Natural killer cell treated with Interleukin-12 subunit alpha and Interleukin-12 subunit beta and Interleukin-15 and Interleukin-18, amount 100 ng/mL, for 72 hours (primary cell): Measurements from ENCODE around the gene KRT10. TPM values are rescaled to one million over a fixed set of nuclear protein-coding genes. Genes with fewer than 3 reads are reported as not detected.

Experiments
- ATAC-seq, 2 donors: fragments of 150-1000 bp; cut with Tn5 transposase in 1 of 2; sonication (Bioruptor Pico), chemical (Tn5 transposase) in 1 of 2; 2 replicates each; pipeline ENCODE4 v1.10.0; 2021
- DNase-seq: peaks from one replicate; pipeline ENCODE4 v3.0.0; 2022; ENCODE audit warnings: low spot score
- H3K27ac Mint-ChIP-seq, 2 donors: 1 replicate in 1 of 2; 2 replicates in 1 of 2; pipeline ENCODE4 v1.8.0; 2022; ENCODE audit warnings: mixed read lengths in 2 of 2, mild to moderate bottlenecking in 1 of 2, moderate library complexity in 1 of 2
- H3K27me3 Mint-ChIP-seq, 2 donors: 1 replicate in 1 of 2; 2 replicates in 1 of 2; pipeline ENCODE4 v1.8.0; 2022; ENCODE audit warnings: mixed read lengths in 2 of 2
- H3K36me3 Mint-ChIP-seq: one replicate; pipeline ENCODE4 v1.8.0; 2022; ENCODE audit warnings: mixed read lengths
- H3K4me1 Mint-ChIP-seq, 2 donors: 1 replicate in 1 of 2; 2 replicates in 1 of 2; pipeline ENCODE4 v1.8.0; 2022; ENCODE audit warnings: low read depth in 2 of 2, mixed read lengths in 2 of 2, mild to moderate bottlenecking in 1 of 2
- H3K4me3 Mint-ChIP-seq: one replicate; pipeline ENCODE4 v1.8.0; 2022; ENCODE audit warnings: mixed read lengths
- H3K9me3 Mint-ChIP-seq: 2 replicates; pipeline ENCODE4 v1.8.0; 2022; ENCODE audit warnings: mixed read lengths
- total RNA-seq, 2 donors: library from RNA; stranded (reverse); gene quantifications; one replicate each; pipeline ENCODE4 v1.2.3, GENCODE V29; 2022

The KRT10 gene
- total RNA-seq, 2 donors from 2014 or later = 26.8 to 42.3 TPM

DNA sequence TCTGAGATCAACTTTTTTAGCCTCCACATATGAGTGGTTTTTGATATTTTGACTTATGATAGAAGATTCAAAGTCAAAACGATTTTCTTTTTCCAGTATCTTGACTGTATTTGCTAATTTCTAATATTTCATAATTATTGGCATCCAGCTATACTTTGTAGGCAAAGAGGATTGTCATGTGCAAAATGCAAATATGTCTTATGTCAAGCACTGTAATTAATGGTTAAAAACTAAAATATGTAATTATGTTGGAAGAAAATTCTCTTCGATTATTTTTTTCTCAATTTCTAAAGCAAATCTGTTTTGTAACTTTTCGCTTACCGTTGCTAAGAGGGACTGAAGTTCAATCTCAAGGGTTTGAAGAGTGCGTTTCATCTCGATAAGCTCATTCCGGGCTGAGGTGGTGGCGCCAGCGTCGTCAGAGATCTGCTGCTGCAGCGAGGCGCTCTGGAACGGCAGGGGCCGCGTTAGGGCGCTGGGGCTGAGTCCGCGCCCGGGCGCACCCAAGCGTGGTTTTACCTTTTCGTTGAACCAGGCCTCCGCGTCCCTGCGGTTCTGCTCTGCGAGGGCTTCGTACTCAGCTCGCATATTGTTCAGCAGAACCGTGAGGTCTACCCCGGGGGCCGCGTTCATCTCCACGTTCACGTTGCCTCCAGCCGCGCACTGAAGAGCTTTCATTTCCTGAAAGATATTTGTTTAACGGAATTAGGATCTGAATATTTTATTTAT, 43.1 kb downstream of the KRT10 start:
- DNase-seq = no peak
- no peaks in the 10 kb centered on the region for H3K4me1 Mint-ChIP-seq
- peaks cover 41 to 66% of the 10 kb centered on the region in 2 donors for H3K27me3 Mint-ChIP-seq
- H3K9me3 Mint-ChIP-seq = no peaks in the 10 kb centered on the region
- H3K4me3 Mint-ChIP-seq = no peak overlapping the region
- no peak overlapping the region for H3K27ac Mint-ChIP-seq
- no peaks in the 10 kb centered on the region for H3K36me3 Mint-ChIP-seq
- ATAC-seq = no peak

DNA sequence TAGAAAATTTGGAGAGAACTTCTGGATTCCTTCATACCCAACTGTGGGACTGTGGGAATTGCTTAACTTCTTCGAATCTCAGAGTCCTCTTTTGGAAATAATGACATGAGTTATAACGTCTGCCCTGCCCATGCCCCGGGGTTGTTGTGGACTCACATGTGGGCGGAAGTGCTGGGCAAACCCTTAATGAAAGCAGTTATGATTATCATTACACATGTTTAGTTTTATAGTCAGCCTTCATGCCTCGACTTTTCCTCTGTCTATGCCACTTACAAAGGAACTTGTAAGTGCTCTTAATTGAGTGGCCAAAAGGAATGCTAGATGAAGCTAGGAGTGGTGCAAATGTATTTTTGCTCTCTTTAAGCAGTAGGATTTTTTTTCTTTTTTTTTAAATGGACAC, 44.0 kb downstream of the KRT10 start:
- Mint-ChIP-seq H3K27me3 (peaks cover 41 to 65% of the 10 kb centered on the region in 2 donors), H3K4me1 (no peaks in the 10 kb centered on the region), H3K4me3 (no peak overlapping the region), H3K27ac (no peak overlapping the region), H3K9me3 (no peaks in the 10 kb centered on the region), H3K36me3 (no peaks in the 10 kb centered on the region)
- DNase-seq = no peak
- ATAC-seq = no peak

DNA sequence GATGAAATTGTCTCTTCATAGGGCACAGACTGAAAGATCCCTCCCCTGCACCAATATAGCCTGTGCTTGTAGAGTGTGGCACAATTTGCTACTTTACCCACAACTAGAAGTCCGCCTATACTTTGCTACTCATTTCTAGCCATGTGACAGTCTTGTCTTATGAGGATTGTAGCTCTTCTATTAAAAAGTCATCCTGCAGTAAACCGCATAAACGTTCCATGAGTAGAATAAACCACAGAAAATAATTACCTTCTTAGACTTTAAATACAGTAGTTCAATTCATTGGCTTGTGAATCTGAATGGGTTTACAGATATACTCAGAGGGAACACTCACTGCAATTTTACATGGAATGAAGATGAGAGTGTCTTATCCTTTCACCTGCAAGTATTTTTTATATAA, 44.4 kb downstream of the KRT10 start:
- Mint-ChIP-seq H3K4me3 (no peak overlapping the region), H3K27me3 (peaks cover 37 to 62% of the 10 kb centered on the region in 2 donors), H3K9me3 (no peaks in the 10 kb centered on the region), H3K27ac (no peak overlapping the region), H3K36me3 (no peaks in the 10 kb centered on the region), H3K4me1 (no peaks in the 10 kb centered on the region)
- ATAC-seq (no peak), DNase-seq (no peak)

DNA sequence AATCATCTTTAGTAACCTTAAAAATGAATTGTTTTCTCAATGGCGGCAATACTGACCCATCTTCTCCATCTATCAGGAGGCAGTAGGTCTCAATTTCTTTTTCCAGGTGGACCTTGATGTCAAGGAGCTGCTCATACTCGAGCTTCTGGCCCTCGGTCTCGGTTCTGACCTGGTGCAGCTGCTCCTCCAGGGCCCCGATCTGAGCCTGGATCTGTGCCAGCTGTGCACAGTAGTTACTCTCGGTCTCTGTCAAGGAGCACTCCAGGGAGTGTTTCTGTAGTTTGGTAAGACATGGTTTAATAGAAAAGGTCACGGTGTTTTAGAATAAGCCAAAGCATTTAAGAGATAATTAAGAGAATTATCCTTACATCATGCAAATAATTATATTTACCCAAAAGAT, 45.0 kb downstream of the KRT10 start:
- DNase-seq = no peak
- H3K36me3 Mint-ChIP-seq = no peaks in the 10 kb centered on the region
- ATAC-seq = no peak
- no peaks in the 10 kb centered on the region for H3K9me3 Mint-ChIP-seq
- H3K4me3 Mint-ChIP-seq = no peak overlapping the region
- no peaks in the 10 kb centered on the region for H3K4me1 Mint-ChIP-seq
- peaks cover 42 to 62% of the 10 kb centered on the region in 2 donors for H3K27me3 Mint-ChIP-seq
- no peak overlapping the region for H3K27ac Mint-ChIP-seq

DNA sequence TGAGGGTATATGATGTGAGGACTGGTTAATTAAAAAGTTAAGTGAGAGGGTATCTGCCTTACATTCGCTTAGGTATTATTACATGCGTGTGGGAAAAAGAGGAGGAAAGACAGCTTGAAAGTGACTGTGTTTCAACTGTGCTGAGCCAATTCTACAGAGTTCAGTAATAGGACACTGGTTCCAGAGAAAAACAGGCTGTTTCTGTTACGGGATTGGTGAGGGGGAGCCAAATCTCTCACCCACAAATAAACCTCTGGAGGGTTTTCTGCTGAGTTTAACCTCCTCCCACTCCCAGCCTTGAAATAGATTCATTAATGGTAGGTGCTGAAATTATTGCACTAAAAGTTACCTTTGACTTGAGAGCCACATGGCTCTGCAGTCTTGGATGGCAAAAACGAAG, 46.5 kb downstream of the KRT10 start:
- no peak overlapping the region for H3K27ac Mint-ChIP-seq
- ATAC-seq = no peak
- H3K4me3 Mint-ChIP-seq = no peak overlapping the region
- peaks cover 45 to 75% of the 10 kb centered on the region in 2 donors for H3K27me3 Mint-ChIP-seq
- DNase-seq = no peak
- no peaks in the 10 kb centered on the region for H3K4me1 Mint-ChIP-seq
- no peaks in the 10 kb centered on the region for H3K36me3 Mint-ChIP-seq
- no peaks in the 10 kb centered on the region for H3K9me3 Mint-ChIP-seq

DNA sequence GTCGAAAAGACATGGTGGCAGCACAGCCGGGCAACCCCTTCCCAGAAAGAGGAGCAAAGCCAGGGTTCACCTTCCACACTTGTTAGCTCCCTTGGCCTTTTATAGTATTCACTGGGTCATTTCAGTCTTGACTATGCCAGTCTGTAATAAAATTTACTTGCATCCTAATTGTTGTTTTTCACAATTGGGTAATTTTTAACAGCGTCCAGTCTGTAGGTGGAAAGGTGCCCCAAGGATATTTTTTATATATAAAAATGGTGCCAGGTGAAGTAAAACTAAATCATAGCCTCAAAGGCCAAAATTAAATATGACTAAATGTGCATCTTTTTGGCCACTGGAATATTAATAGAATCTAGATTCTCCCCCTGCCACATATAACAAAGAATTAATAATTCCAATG, 50.3 kb downstream of the KRT10 start, which contains the start of gene KRT26:
KRT26 (minus strand) TSS at position 101 of the 400 bp plus-strand sequence; CDS start at position 13, 88 bp downstream.
- DNase-seq (no peak), ATAC-seq (no peak)
- H3K27me3 Mint-ChIP-seq = peaks cover 37 to 48% of the 10 kb centered on the region in 2 donors
- H3K9me3 Mint-ChIP-seq = no peaks in the 10 kb centered on the region
- no peak within 1 kb of the TSS for H3K27ac Mint-ChIP-seq
- no peaks in the 10 kb centered on the region for H3K4me1 Mint-ChIP-seq
- no peaks in the 10 kb centered on the region for H3K36me3 Mint-ChIP-seq
- H3K4me3 Mint-ChIP-seq = no peak within 1 kb of the TSS

Other genes with a start within 250 kb of the KRT10 start
- gene SMARCE1, start 174.8 kb downstream of the KRT10 start, total RNA-seq = 10 to 100 TPM; 76.2 to 94.6 TPM
- not detected for gene KRT222, start 157.4 kb downstream of the KRT10 start, total RNA-seq
- not detected for gene KRT24, start 118.9 kb downstream of the KRT10 start, total RNA-seq
- gene KRT25, start 67.3 kb downstream of the KRT10 start, total RNA-seq = not detected
- not detected for gene KRT26, start 50.4 kb downstream of the KRT10 start, total RNA-seq
- gene KRT27, start 40.1 kb downstream of the KRT10 start, total RNA-seq = not detected
- not detected for gene KRT28, start 22.7 kb downstream of the KRT10 start, total RNA-seq
- not detected for gene KRT12, start 44.6 kb upstream of the KRT10 start, total RNA-seq
- not detected for gene KRT20, start 62.6 kb upstream of the KRT10 start, total RNA-seq
- gene KRT23, start 115.0 kb upstream of the KRT10 start, total RNA-seq = not detected
- not detected for gene KRT39, start 144.3 kb upstream of the KRT10 start, total RNA-seq
- gene KRT40, start 161.7 kb upstream of the KRT10 start, total RNA-seq = not detected
- not detected for gene KRTAP3-3, start 171.6 kb upstream of the KRT10 start, total RNA-seq
- not detected for gene KRTAP3-2, start 177.3 kb upstream of the KRT10 start, total RNA-seq
- gene KRTAP3-1, start 186.5 kb upstream of the KRT10 start, total RNA-seq = not detected
- not detected for gene KRTAP1-5, start 204.6 kb upstream of the KRT10 start, total RNA-seq
- gene KRTAP1-4, start 207.6 kb upstream of the KRT10 start, total RNA-seq = not detected
- not detected for gene KRTAP1-3, start 212.3 kb upstream of the KRT10 start, total RNA-seq
- gene KRTAP1-1, start 218.8 kb upstream of the KRT10 start, total RNA-seq = not detected
- gene KRTAP2-1, start 224.7 kb upstream of the KRT10 start, total RNA-seq = not detected
- not detected for gene KRTAP2-2, start 232.6 kb upstream of the KRT10 start, total RNA-seq
- not detected for gene KRTAP2-3, start 237.5 kb upstream of the KRT10 start, total RNA-seq
- gene KRTAP2-4, start 243.3 kb upstream of the KRT10 start, total RNA-seq = not detected